Thymus (tissue), 11 donors: ENCODE measurements around the gene SLC13A4. TPM values are rescaled to one million over a fixed set of nuclear protein-coding genes. Genes with fewer than 3 reads are reported as not detected.

ENCODE experiments used
- DNase-seq, 9 donors: peaks; one replicate each; pipeline ENCODE4 v3.0.0-alpha.2; 2013; ENCODE audit warnings: low spot score in 9 of 9, low read depth in 6 of 9, missing footprints in 1 of 9
- H3K27ac ChIP-seq, 2 donors: one replicate each; pipeline ENCODE4 v1.5.1; 2013; ENCODE audit warnings: control low read depth in 1 of 2, low read depth in 1 of 2, low read length in 1 of 2, mild to moderate bottlenecking in 1 of 2, moderate library complexity in 1 of 2
- H3K27me3 ChIP-seq, 2 donors: one replicate each; pipeline ENCODE4 v1.5.1; 2013; ENCODE audit warnings: low read length in 1 of 2; ENCODE audit not compliant: control insufficient read depth in 2 of 2, insufficient read depth in 1 of 2
- H3K36me3 ChIP-seq, 2 donors: one replicate each; pipeline ENCODE4 v1.5.1; 2013; ENCODE audit warnings: low read length in 1 of 2, mild to moderate bottlenecking in 1 of 2, moderate library complexity in 1 of 2; ENCODE audit not compliant: control insufficient read depth in 2 of 2, insufficient read depth in 2 of 2
- H3K4me1 ChIP-seq, 2 donors: one replicate each; pipeline ENCODE4 v1.5.1; 2013; ENCODE audit warnings: low read length in 2 of 2; ENCODE audit not compliant: control insufficient read depth in 2 of 2, insufficient read depth in 2 of 2
- H3K4me3 ChIP-seq, 2 donors: one replicate each; pipeline ENCODE4 v1.5.1; 2013; ENCODE audit warnings: low read length in 2 of 2, control low read depth in 1 of 2, mild to moderate bottlenecking in 1 of 2
- H3K9me3 ChIP-seq, 2 donors: one replicate each; pipeline ENCODE4 v1.5.1; 2013; ENCODE audit warnings: low read length in 1 of 2, mild to moderate bottlenecking in 1 of 2; ENCODE audit not compliant: control insufficient read depth in 2 of 2, insufficient read depth in 1 of 2
- WGBS: extraction: QIAGEN DNeasy Blood & Tissue Kit; methylation state at CpG from one replicate; pipeline ENCODE4 v1.1.7; 2013; 5-methylcytosine and 5-hydroxymethylcytosine counted together
- polyA plus RNA-seq: library from polyadenylated mRNA; stranded (reverse); fragments of 200-250 nt; gene quantifications from one replicate; pipeline ENCODE4 v1.2.3, GENCODE V29; 2013
- total RNA-seq: library from RNA; stranded (reverse); fragments of 120-200 nt; gene quantifications from one replicate; pipeline ENCODE4 v1.2.4, GENCODE V29; 2013
- donor health status: healthy.

The SLC13A4 gene
- total and polyA plus RNA-seq, 2 donors, result 0.05 to 0.23 TPM

DNA sequence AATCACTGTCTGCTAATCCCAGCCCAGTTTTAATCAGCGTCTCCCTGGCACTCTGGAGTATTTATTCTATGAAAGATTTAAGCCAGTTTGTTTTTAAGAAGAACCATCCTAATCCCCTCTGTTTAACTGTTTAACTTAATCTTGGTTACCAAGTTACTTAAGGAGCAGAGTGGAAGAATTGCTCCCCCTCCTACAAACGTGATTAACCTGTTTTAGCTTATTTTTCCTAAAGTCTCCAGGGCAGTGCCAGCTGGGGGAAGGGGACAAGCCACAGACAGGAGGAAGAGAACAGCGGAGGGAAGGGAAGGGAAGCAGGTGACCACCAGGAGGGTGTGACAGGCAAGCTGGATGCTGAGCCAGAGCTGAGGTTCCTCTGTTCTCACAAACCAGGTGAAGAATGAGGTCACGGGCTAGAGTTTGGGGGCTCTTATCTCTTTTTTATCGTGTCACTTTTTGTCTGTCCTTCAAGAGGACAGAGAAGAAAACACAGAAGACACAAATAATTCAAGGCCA lies 1.7 kb downstream of the SLC13A4 start:
- 34% methylated on average over 5 of the region's 5 CpGs for WGBS
- Histone ChIP-seq H3K36me3 (no peaks in the 10 kb centered on the region), H3K4me1 (no peaks in the 10 kb centered on the region), H3K27me3 (no peaks in the 10 kb centered on the region), H3K27ac (no peak overlapping the region), H3K9me3 (no peaks in the 10 kb centered on the region), H3K4me3 (no peak overlapping the region)
- no peak for DNase-seq

DNA sequence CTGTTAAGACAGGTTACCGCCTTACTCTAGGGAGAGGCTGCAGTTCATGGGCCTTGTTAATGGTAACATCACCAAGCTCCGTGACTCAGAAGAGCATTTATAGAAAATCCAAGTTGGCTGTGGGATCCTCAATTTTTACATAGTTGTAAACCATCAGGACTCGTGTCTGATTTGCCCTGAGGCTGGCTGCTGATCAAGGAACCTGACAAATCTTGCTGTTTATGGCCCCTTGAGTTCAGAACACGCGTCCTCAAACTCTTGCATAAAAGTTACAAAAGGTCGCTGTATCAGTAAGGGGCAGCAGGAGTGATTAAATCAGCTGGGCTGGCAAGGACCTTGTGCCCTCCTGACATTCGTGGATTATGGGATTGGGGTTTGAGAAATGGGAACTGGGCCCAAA lies 4.6 kb downstream of the SLC13A4 start:
- no peak for DNase-seq
- Histone ChIP-seq H3K4me1 (no peaks in the 10 kb centered on the region), H3K36me3 (no peaks in the 10 kb centered on the region), H3K4me3 (no peak overlapping the region), H3K27ac (no peak overlapping the region), H3K27me3 (no peaks in the 10 kb centered on the region), H3K9me3 (no peaks in the 10 kb centered on the region)
- WGBS, result 92% methylated on average over 7 of the region's 7 CpGs

DNA sequence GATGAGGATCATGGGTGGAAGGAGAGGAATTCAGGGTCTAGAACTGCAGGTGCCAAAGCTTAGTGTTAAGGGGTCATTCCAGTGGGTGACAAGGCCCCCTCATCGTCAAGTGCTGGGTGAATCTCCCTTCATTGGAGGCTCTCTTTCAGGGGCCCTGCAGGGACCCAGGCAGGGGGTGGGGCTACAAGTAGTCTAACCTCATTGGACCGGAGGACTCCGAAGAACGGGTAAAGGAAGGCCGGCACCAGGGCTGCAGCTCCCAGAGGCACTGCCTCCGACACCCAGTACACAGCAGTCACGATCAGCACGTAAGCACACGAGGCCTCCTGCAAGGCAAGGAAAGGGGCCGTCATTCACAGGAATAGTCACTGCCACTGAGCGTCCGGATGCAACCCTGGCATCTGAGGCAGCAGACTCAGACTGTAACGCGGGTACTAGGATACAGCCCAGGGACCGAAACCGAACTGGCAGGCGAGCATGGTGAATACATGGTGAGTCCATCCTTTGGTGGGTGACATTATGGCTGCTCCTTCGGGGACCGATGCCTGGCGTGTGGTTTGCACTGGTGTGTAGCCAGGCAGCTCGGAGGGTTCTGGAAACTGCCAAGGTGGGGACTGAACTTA lies 6.7 kb downstream of the SLC13A4 start:
- H3K4me1 ChIP-seq, result no peaks in the 10 kb centered on the region
- H3K36me3 ChIP-seq, result no peaks in the 10 kb centered on the region
- no peaks in the 10 kb centered on the region for H3K9me3 ChIP-seq
- DNase-seq, result no peak
- H3K4me3 ChIP-seq, result no peak overlapping the region
- no peak overlapping the region for H3K27ac ChIP-seq
- WGBS, result 97% methylated on average over 21 of the region's 21 CpGs
- no peaks in the 10 kb centered on the region for H3K27me3 ChIP-seq

DNA sequence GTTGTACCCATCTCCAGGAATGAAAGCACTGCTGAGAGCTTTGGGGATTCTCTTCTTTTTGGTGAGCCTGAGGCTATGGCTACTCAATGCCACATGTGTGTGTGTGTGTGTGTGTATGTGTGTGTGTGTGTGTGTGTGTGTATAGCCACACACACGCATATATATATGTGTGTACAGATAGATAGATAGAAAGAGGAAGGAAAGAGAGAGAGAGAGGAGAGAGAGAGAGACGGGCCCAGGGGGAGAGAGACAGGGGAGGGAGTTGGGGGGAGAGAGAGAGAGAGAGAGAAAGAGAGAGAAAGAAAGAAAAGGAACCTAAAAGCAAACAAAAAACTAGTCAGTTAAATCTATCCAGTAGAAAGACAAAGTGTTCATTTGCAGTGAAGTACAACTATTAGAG lies 8.3 kb downstream of the SLC13A4 start:
- no peak overlapping the region for H3K27ac ChIP-seq
- H3K36me3 ChIP-seq, result no peaks in the 10 kb centered on the region
- WGBS, result 6% methylated on average over 2 of the region's 2 CpGs
- no peaks in the 10 kb centered on the region for H3K4me1 ChIP-seq
- no peak overlapping the region for H3K4me3 ChIP-seq
- no peaks in the 10 kb centered on the region for H3K9me3 ChIP-seq
- no peak for DNase-seq
- H3K27me3 ChIP-seq, result no peaks in the 10 kb centered on the region

DNA sequence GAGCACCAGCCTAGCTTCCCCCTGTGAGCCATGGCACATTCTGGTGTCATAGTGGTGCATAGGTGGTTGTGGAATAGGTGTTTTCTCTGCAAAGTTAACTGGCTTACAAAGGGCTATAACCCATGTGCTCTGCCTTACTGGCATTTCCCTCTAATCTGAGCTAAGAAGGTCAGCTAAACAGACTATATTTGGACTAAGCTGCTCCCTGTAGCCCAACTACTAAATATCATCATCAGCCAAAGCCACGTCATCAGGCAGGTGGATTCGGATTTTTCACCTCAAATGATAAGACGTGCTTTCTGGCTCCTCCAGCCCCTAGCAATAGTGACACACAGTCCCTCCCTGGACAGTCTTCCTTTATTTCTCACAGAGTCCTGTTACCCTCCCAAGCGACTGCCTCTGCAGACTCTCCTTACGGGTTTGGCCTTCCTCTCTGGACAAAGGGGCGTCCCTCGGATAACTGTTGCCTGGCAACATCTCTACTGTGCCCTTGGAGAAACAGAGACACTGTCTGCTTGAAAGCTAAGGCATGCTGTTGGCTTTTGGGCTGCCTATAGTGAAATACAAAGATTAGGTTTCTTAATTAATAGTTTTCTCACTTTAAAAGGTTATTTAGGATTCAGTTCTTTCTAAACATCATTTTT lies 9.1 kb downstream of the SLC13A4 start:
- H3K4me3 ChIP-seq, result no peak overlapping the region
- no peak for DNase-seq
- no peaks in the 10 kb centered on the region for H3K9me3 ChIP-seq
- WGBS, result 95% methylated on average over 7 of the region's 7 CpGs
- H3K27ac ChIP-seq, result no peak overlapping the region
- no peaks in the 10 kb centered on the region for H3K27me3 ChIP-seq
- H3K4me1 ChIP-seq, result no peaks in the 10 kb centered on the region
- H3K36me3 ChIP-seq, result no peaks in the 10 kb centered on the region

DNA sequence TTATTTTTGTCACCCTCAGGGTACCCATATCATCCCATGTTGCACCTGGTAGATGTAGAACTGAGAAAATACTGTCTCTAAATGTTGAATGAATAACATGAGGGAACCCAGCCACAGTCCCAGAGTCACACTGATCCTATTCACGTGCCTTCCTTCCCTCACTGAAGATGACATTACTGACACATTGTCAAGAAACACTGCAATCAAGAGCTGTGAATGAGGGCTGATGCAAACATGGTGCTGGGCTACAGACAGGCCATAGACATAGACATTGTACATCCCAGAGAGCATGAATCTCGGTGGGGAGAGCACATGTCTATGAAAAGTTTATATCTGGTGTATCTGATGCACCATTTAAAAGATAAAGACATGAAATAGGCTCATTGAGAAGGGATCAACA lies 9.8 kb downstream of the SLC13A4 start:
- H3K27me3 ChIP-seq, result no peaks in the 10 kb centered on the region
- DNase-seq, result no peak
- WGBS, result 91% methylated on average over 2 of the region's 2 CpGs
- H3K4me3 ChIP-seq, result no peak overlapping the region
- H3K27ac ChIP-seq, result no peak overlapping the region
- H3K9me3 ChIP-seq, result no peaks in the 10 kb centered on the region
- no peaks in the 10 kb centered on the region for H3K4me1 ChIP-seq
- H3K36me3 ChIP-seq, result no peaks in the 10 kb centered on the region

DNA sequence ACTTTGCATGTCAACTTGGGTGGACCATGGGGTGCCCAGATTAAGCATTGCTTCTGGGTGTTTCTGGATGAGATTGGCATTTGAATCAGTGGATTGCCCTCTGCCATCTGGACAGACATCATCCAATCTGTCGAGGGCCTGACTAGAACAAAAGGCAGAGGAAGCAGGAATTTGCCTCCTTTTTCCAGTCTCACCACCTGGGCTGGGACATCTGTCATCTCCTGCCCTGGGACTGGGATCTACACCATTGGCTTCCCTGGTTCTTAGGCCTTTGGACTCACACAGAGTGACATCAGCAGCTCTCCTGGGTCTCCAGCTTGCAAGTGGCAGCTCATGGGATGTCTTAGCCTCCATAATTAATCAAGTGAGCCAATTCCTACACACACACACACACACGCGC lies 10.3 kb downstream of the SLC13A4 start:
- DNase-seq, result no peak
- no peak overlapping the region for H3K27ac ChIP-seq
- 85% methylated on average over 3 of the region's 3 CpGs for WGBS

DNA sequence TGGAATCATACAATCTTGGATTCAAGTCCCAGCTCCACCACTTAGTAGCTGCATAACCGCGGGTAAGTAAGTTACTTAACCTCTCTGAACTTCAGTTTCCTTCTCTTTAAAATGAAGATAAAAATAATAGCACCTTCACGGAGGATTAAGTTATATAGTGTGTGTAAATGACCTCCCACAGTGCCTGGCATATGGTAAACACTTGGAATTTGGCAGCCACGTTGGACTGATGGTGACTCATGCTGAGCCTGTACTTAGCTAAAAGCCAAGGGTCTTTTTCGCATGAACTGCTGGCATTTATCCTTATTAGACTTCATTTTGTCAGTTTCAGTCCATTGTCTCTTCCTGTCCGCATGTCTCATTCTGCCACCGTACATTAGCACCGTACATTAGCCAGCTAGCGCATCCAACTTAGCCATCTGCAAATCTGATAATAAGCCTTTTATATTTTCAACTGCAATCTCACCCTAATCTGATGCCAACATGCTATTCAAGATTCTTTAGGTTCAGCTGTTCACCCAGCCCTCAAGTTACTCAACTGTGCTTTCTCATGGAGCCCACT lies 11.2 kb downstream of the SLC13A4 start:
- H3K4me3 ChIP-seq, result no peak overlapping the region
- H3K9me3 ChIP-seq, result no peaks in the 10 kb centered on the region
- H3K27me3 ChIP-seq, result no peaks in the 10 kb centered on the region
- WGBS, result 92% methylated on average over 9 of the region's 9 CpGs
- no peaks in the 10 kb centered on the region for H3K36me3 ChIP-seq
- DNase-seq, result no peak
- no peaks in the 10 kb centered on the region for H3K4me1 ChIP-seq
- H3K27ac ChIP-seq, result no peak overlapping the region

More for the DNA sequence above, 10.3 kb downstream of the SLC13A4 start:
- no peaks in the 10 kb centered on the region for H3K9me3 ChIP-seq
- no peaks in the 10 kb centered on the region for H3K4me1 ChIP-seq
- H3K4me3 ChIP-seq, result no peak overlapping the region
- no peaks in the 10 kb centered on the region for H3K27me3 ChIP-seq
- no peaks in the 10 kb centered on the region for H3K36me3 ChIP-seq

DNA sequence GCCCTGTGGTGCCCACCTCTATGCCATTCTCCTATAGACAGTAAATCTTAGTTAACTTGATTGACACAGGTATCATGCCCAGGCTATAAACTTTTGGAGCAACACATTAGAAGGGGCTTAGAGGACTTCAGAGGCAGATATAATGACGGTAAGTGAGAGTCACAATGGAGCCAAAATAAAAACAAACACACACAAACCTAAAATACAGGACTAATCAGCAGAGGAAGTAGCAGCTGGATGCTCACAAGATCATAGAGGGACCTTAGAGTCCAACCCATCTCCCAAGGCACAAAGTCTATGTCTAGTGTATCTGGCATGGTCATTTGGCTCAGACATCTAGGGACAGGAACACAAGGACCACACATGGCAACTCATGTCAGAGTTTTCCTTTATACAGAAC lies 12.3 kb downstream of the SLC13A4 start:
- Histone ChIP-seq H3K27me3 (no peaks in the 10 kb centered on the region), H3K27ac (no peak overlapping the region), H3K4me1 (no peaks in the 10 kb centered on the region), H3K9me3 (peaks cover 0 to 4% of the 10 kb centered on the region in 2 donors), H3K4me3 (no peak overlapping the region), H3K36me3 (no peaks in the 10 kb centered on the region)
- WGBS, result 92% methylated on average over 1 of the region's 1 CpG
- DNase-seq, result no peak
